Right atrium auricular region (tissue), 2 donors: Measurements from ENCODE around the gene ZNF512B. TPM values are rescaled to one million over a fixed set of nuclear protein-coding genes. Genes with fewer than 3 reads are reported as not detected.

Source experiments
- DNase-seq: peaks from one replicate; pipeline ENCODE4 v3.0.0-alpha.2; 2019; ENCODE audit warnings: low spot score
- H3K27ac ChIP-seq, 2 donors: fragments of 200-600 bp; sonication (generic); 1 replicate in 1 of 2; 2 replicates in 1 of 2; pipeline ENCODE4 v1.5.1; 2016 to 2019
- H3K27me3 ChIP-seq, 2 donors: fragments of 200-600 bp; sonication (generic); one replicate each; pipeline versions ENCODE4 v1.5.1 to v1.6.0; 2017 to 2019
- H3K36me3 ChIP-seq: fragments of 200-600 bp; sonication (generic); one replicate; pipeline ENCODE4 v1.5.1; 2016
- H3K4me1 ChIP-seq, 2 donors: fragments of 200-600 bp; sonication (generic); one replicate each; pipeline versions ENCODE4 v1.5.1 to v1.6.0; 2017 to 2019
- H3K4me3 ChIP-seq, 2 donors: fragments of 200-600 bp; sonication (generic); 1 replicate in 1 of 2; 2 replicates in 1 of 2; pipeline ENCODE4 v1.5.1; 2017 to 2019; ENCODE audit warnings: mild to moderate bottlenecking in 1 of 2, moderate library complexity in 1 of 2
- H3K9me3 ChIP-seq, 2 donors: fragments of 200-600 bp; sonication (generic); one replicate each; pipeline ENCODE4 v1.5.1; 2019
- CTCF ChIP-seq, 2 donors: fragments of 200-600 bp; sonication (generic); IDR thresholded peaks; one replicate each; pipeline ENCODE4 v1.5.1; 2019; ENCODE audit warnings: antibody characterized with exemption in 2 of 2
- total RNA-seq, 2 donors: library from RNA; depleted of rRNA; stranded (reverse); fragments of >200 nt; gene quantifications; one replicate each; pipeline ENCODE4 v1.1.0, GENCODE V29; 2016

Gene ZNF512B
- total RNA-seq, 2 donors from 2014 or later = 7.0 to 8.3 TPM

GRCh38 chr20:63929071-63929470 is 40.7 kb downstream of the ZNF512B start:
- Histone ChIP-seq H3K27ac (no peak overlapping the region), H3K36me3 (peaks cover 51% of the 10 kb centered on the region), H3K4me1 (peaks cover 0 to 16% of the 10 kb centered on the region in 2 donors), H3K4me3 (no peak overlapping the region), H3K27me3 (no peaks in the 10 kb centered on the region), H3K9me3 (no peaks in the 10 kb centered on the region)
- TF ChIP-seq CTCF (IDR thresholded peaks at IDR 0.05) = no peak
- no peak for DNase-seq

GRCh38 chr20:63926298-63926697 is 43.4 kb downstream of the ZNF512B start:
- no peak for TF ChIP-seq CTCF (IDR thresholded peaks at IDR 0.05)
- no peak for DNase-seq
- H3K4me1 ChIP-seq = peaks cover 0 to 11% of the 10 kb centered on the region in 2 donors
- no peaks in the 10 kb centered on the region for H3K27me3 ChIP-seq
- no peaks in the 10 kb centered on the region for H3K9me3 ChIP-seq
- no peak overlapping the region for H3K27ac ChIP-seq
- no peak overlapping the region for H3K4me3 ChIP-seq
- H3K36me3 ChIP-seq = peaks cover 38% of the 10 kb centered on the region

- Histone ChIP-seq H3K9me3 (no peaks in the 10 kb centered on the region), H3K27ac (no peak overlapping the region), H3K4me1 (peaks cover 0 to 3% of the 10 kb centered on the region in 2 donors), H3K4me3 (no peak overlapping the region), H3K27me3 (no peaks in the 10 kb centered on the region), H3K36me3 (peaks cover 23% of the 10 kb centered on the region)
- DNase-seq = no peak
- no peak for TF ChIP-seq CTCF (IDR thresholded peaks at IDR 0.05)
Observed at GRCh38 chr20:63924241-63924640, 45.5 kb downstream of the ZNF512B start.

- H3K4me1 ChIP-seq = peaks cover 0 to 3% of the 10 kb centered on the region in 2 donors
- peaks cover 17% of the 10 kb centered on the region for H3K36me3 ChIP-seq
- H3K27me3 ChIP-seq = no peaks in the 10 kb centered on the region
- no peaks in the 10 kb centered on the region for H3K9me3 ChIP-seq
- no peak for DNase-seq
- H3K27ac ChIP-seq = no peak overlapping the region
- no peak overlapping the region for H3K4me3 ChIP-seq
- no peak for TF ChIP-seq CTCF (IDR thresholded peaks at IDR 0.05)
Observed at GRCh38 chr20:63923651-63924050, 46.1 kb downstream of the ZNF512B start.

- Histone ChIP-seq H3K36me3 (peaks cover 20% of the 10 kb centered on the region), H3K27me3 (no peaks in the 10 kb centered on the region), H3K27ac (no peak overlapping the region), H3K4me1 (peaks cover 0 to 6% of the 10 kb centered on the region in 2 donors), H3K4me3 (no peak overlapping the region), H3K9me3 (no peaks in the 10 kb centered on the region)
- no peak for DNase-seq
- no peak for TF ChIP-seq CTCF (IDR thresholded peaks at IDR 0.05)
Observed at GRCh38 chr20:63920226-63920625, 49.5 kb downstream of the ZNF512B start.

GRCh38 chr20:63919130-63919529 is 50.6 kb downstream of the ZNF512B start:
- no peak for TF ChIP-seq CTCF (IDR thresholded peaks at IDR 0.05)
- no peaks in the 10 kb centered on the region for H3K9me3 ChIP-seq
- H3K27ac ChIP-seq = no peak overlapping the region
- peaks cover 20% of the 10 kb centered on the region for H3K36me3 ChIP-seq
- H3K4me3 ChIP-seq = no peak overlapping the region
- no peaks in the 10 kb centered on the region for H3K27me3 ChIP-seq
- peaks cover 0 to 11% of the 10 kb centered on the region in 2 donors for H3K4me1 ChIP-seq
- DNase-seq = no peak
